ENCODE results near the gene MAN1C1. TPM values are rescaled to one million over a fixed set of nuclear protein-coding genes. Genes with fewer than 3 reads are reported as not detected.

MAN1C1 gene
- total RNA-seq, 1 donor from 2014 or later, result 0.20 TPM

- H3K4me1 Mint-ChIP-seq, result peaks cover 11% of the 10 kb centered on the region
- TF ChIP-seq CTCF (IDR thresholded peaks at IDR 0.05), result no peak
- ATAC-seq (ENCODE audit: low read depth) (no peak), DNase-seq (no peak)
- POLR2A ChIA-PET, result no interaction called here
- intact Hi-C loops (cut with micrococcal nuclease), result no loop called here
- H3K9me3 Mint-ChIP-seq, result peaks cover 21% of the 10 kb centered on the region
- H3K27me3 Mint-ChIP-seq, result peaks cover 44% of the 10 kb centered on the region
- peaks cover 7% of the 10 kb centered on the region for H3K36me3 Mint-ChIP-seq (ENCODE audit: low read depth)
- no peak overlapping the region for H3K27ac Mint-ChIP-seq
- CTCF ChIA-PET, result no interaction called here
- H3K4me3 Mint-ChIP-seq, result no peak overlapping the region
These were observed 24.2 kb downstream of the MAN1C1 start for GRCh38 chr1:25640646-25641328.

DNA sequence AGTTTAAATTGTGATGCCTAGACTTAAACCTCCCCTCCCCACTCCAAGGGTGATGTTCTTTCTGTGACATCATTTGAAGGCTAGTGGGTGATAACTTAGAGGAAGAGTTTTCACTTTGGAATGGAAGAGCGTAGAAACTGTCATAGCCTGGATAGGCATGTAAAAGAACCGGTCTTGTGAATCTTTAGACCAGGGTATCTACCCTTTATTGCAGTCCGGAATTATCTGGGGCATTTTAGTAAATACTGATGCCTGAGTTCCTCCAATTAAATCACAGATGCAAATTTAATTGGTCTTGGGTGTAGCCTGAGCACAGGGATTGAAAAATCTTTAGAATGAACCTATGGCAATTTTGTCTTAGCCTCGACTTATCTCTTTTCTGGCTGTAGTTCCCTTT, 24.7 kb downstream of the MAN1C1 start:
- Mint-ChIP-seq H3K27ac (no peak overlapping the region), H3K4me3 (no peak overlapping the region), H3K9me3 (peaks cover 17% of the 10 kb centered on the region), H3K27me3 (peaks cover 44% of the 10 kb centered on the region), H3K4me1 (peaks cover 11% of the 10 kb centered on the region), H3K36me3 (ENCODE audit: low read depth) (peaks cover 5% of the 10 kb centered on the region)
- ATAC-seq (ENCODE audit: low read depth), result no peak
- TF ChIP-seq CTCF (IDR thresholded peaks at IDR 0.05), result no peak
- POLR2A ChIA-PET, result no interaction called here
- no peak for DNase-seq
- CTCF ChIA-PET, result no interaction called here
- intact Hi-C loops (cut with micrococcal nuclease), result no loop called here

DNA sequence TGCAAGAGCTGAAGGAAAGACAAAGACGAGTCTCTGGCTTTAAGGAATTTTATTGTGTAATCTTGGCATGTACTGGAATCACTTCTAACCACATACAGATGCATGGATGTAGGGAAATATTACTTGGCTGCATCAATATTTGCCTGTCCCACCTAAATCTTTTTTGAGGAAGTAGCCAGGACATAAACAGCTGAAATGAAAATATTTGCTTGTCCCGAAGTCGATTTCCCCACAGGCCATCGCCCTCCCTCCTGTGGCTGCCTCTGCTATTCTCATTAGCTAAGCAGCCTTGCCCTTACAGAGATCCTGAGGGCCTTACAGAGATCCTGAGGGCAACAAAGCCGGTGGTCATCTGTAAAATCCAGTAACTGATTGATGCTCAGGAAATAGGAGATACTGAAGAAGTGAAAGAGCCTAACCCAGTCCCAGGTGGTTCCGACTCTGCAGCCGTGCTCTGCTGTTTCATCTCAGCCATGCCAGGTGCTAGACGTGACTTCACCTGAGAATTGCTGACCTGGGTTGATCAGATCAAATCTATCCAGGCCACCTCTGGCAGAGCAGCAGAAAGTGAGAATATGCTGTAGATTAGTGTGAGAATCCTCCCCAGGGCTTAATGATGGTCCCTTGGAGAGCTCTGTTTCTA, 25.5 kb downstream of the MAN1C1 start:
- no peak overlapping the region for H3K27ac Mint-ChIP-seq
- no peak overlapping the region for H3K4me3 Mint-ChIP-seq
- ATAC-seq (ENCODE audit: low read depth) (no peak), DNase-seq (no peak)
- intact Hi-C loops (cut with micrococcal nuclease), result no loop called here
- CTCF ChIA-PET, result no interaction called here
- POLR2A ChIA-PET, result no interaction called here
- peaks cover 11% of the 10 kb centered on the region for H3K4me1 Mint-ChIP-seq
- H3K9me3 Mint-ChIP-seq, result peaks cover 17% of the 10 kb centered on the region
- H3K36me3 Mint-ChIP-seq (ENCODE audit: low read depth), result peaks cover 5% of the 10 kb centered on the region
- no peak for TF ChIP-seq CTCF (IDR thresholded peaks at IDR 0.05)
- H3K27me3 Mint-ChIP-seq, result peaks cover 51% of the 10 kb centered on the region

DNA sequence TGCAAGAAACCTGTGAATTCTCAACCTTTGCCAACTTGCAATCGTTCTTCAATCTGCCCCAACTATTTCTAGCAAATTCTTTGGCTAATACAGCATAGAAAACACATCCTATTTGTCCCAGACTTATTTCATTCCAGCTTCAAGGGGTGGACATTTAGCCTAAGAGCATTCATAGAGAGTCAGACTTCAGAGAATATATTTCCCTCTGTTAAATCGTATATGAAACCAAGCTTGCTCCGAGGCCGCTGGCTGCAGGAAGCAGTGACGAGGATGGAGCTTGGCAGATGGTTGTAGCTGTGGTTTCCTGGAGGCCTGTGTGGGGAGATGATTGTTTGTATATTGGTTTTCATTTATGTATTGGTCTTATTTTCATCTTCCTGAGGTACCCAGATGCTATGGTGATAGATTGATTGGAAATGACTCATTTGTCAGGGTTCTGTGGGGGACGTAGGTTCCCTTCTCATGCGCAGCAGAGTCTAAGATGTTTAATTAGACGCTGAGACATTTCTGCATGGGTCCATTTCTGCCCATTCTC, 26.1 kb downstream of the MAN1C1 start:
- TF ChIP-seq CTCF (IDR thresholded peaks at IDR 0.05), result no peak
- CTCF ChIA-PET, result no interaction called here
- ATAC-seq (ENCODE audit: low read depth) (peak; percentile 54), DNase-seq (no peak)
- intact Hi-C loops (cut with micrococcal nuclease), result no loop called here
- Mint-ChIP-seq H3K4me3 (no peak overlapping the region), H3K9me3 (peaks cover 15% of the 10 kb centered on the region), H3K4me1 (peaks cover 11% of the 10 kb centered on the region), H3K27ac (no peak overlapping the region), H3K27me3 (peaks cover 54% of the 10 kb centered on the region), H3K36me3 (ENCODE audit: low read depth) (peaks cover 5% of the 10 kb centered on the region)
- POLR2A ChIA-PET, result no interaction called here

- no peak for ATAC-seq (ENCODE audit: low read depth)
- peaks cover 54% of the 10 kb centered on the region for H3K27me3 Mint-ChIP-seq
These were observed 27.3 kb downstream of the MAN1C1 start for GRCh38 chr1:25643929-25644328.

More at GRCh38 chr1:25643929-25644328, 27.3 kb downstream of the MAN1C1 start:
- ChIA-PET CTCF (no interaction called here), POLR2A (no interaction called here)
- DNase-seq, result no peak
- peaks cover 5% of the 10 kb centered on the region for H3K9me3 Mint-ChIP-seq
- peaks cover 11% of the 10 kb centered on the region for H3K4me1 Mint-ChIP-seq
- no peak overlapping the region for H3K27ac Mint-ChIP-seq
- H3K4me3 Mint-ChIP-seq, result no peak overlapping the region
- intact Hi-C loops (cut with micrococcal nuclease), result no loop called here
- TF ChIP-seq CTCF (IDR thresholded peaks at IDR 0.05), result no peak
- H3K36me3 Mint-ChIP-seq (ENCODE audit: low read depth), result peaks cover under 1% of the 10 kb centered on the region
